Fibroblast of villous mesenchyme (primary cell): ENCODE results near the gene SCFD1. TPM values are rescaled to one million over a fixed set of nuclear protein-coding genes. Genes with fewer than 3 reads are reported as not detected.
"Not testable (repeated sequence)": the region's sequence is repeated elsewhere in the genome, so short reads cannot be mapped to it uniquely, and the experiment has no call there.

Experiments used
- DNase-seq: peaks from one replicate; pipeline ENCODE4 v3.0.0-alpha.2; 2010; ENCODE audit warnings: low read depth
- H3K4me3 ChIP-seq: 2 replicates; pipeline ENCODE4 v1.5.1; 2011; ENCODE audit warnings: low read depth, mild to moderate bottlenecking, low read length
- total RNA-seq: library from RNA; depleted of rRNA; stranded (reverse); fragments of >200 nt; gene quantifications from 2 replicates; pipeline ENCODE4 v1.2.3, GENCODE V29; 2012
- TF ChIP-seq, protein P1 (sequence below): IDR thresholded peaks from 2 replicates; pipeline ENCODE4 v1.5.1; 2012; ENCODE audit warnings: low read depth, mild to moderate bottlenecking, low read length; ENCODE audit not compliant: insufficient read depth

Gene SCFD1
- total RNA-seq, 1 donor = 203 TPM

DNA sequence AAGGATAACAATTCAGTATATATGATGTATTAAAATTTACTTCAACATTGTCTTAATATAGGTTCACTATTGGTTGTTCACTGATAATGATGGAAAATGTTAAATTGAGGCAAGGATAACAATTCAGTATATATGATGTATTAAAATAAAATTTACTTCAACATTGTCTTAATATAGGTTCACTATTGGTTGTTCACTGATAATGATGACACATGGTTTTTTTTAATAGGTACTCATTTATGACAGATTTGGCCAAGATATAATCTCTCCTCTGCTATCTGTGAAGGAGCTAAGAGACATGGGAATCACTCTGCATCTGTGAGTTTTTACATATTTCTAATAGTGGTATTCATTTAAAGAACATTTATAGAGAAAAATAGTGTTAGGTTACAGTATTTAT, 8.1 kb downstream of the SCFD1 start:
- no peak overlapping the region for H3K4me3 ChIP-seq
- no peak for DNase-seq
- TF ChIP-seq, protein P1, sequence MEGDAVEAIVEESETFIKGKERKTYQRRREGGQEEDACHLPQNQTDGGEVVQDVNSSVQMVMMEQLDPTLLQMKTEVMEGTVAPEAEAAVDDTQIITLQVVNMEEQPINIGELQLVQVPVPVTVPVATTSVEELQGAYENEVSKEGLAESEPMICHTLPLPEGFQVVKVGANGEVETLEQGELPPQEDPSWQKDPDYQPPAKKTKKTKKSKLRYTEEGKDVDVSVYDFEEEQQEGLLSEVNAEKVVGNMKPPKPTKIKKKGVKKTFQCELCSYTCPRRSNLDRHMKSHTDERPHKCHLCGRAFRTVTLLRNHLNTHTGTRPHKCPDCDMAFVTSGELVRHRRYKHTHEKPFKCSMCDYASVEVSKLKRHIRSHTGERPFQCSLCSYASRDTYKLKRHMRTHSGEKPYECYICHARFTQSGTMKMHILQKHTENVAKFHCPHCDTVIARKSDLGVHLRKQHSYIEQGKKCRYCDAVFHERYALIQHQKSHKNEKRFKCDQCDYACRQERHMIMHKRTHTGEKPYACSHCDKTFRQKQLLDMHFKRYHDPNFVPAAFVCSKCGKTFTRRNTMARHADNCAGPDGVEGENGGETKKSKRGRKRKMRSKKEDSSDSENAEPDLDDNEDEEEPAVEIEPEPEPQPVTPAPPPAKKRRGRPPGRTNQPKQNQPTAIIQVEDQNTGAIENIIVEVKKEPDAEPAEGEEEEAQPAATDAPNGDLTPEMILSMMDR = no peak

DNA sequence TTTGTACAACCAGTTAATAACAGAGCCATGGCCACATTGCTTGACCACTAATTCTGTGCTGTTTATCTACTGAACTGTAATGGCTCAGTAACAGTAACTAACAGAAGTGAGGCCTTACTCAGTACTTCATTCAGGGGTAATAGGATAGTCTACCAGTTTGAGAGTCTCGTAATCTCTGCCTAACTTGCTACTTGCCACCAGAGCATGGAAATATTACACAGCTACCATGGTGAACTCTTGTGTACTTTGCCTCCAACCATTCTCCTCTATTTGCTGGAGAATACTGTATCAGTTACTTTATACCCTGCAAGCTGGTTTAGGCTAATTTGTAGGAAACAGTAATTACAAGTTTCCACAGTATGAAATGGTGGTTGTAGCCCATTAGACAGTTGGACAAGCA, 10.6 kb downstream of the SCFD1 start:
- TF ChIP-seq, protein P1 = no peak
- no peak overlapping the region for H3K4me3 ChIP-seq
- no peak for DNase-seq

DNA sequence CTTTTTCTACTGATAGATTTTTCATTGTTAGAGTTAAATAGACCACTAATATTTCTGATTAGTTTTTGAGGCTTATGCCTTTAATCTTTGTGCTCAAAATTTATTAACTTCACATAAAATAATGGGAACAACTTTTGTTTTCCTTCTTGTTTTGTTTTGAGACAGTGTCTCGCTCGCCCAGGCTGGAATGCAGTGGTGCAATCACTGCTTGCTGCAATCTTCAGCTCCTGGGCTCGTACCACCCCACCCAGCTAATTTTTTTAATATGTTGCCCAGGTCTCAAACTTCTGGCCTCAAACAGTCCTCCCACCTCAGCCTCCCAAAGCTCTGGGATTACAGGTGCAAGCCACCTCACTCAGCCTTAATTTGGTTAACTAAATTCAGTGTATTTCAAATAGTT, 16.8 kb downstream of the SCFD1 start:
- no peak overlapping the region for H3K4me3 ChIP-seq
- TF ChIP-seq, protein P1 = no peak
- peak; percentile 61 for DNase-seq

- no peak overlapping the region for H3K4me3 ChIP-seq
- no peak for DNase-seq
- TF ChIP-seq, protein P1 = no peak
These were observed 19.1 kb downstream of the SCFD1 start for GRCh38 chr14:30641207-30641606.

GRCh38 chr14:30644462-30644861, 22.3 kb downstream of the SCFD1 start:
- DNase-seq, H3K4me3 ChIP-seq: not testable (repeated sequence)

- TF ChIP-seq, protein P1 = no peak
- DNase-seq = no peak
- no peak overlapping the region for H3K4me3 ChIP-seq
These were observed 23.5 kb downstream of the SCFD1 start for GRCh38 chr14:30645600-30645999.

DNA sequence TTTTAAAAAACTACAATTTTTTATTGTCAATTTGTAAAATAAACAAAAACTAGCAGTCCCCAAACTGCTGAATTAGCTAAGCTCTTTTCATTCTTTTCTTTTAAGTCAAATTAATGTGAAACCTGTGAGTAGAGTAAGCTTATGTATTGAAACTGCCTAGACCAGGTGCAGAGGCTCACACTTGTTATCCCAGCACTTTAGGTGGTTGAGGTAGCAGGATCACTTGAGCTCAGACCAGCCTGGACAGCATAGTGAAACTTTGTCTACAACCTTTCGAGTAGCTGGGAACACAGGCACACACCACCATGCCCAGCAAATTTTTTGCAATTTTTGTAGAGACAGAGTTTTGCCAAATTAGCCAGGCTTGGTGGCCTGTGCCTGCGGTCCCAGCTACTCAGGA, 26.4 kb downstream of the SCFD1 start:
- TF ChIP-seq, protein P1 = no peak
- DNase-seq = no peak
- H3K4me3 ChIP-seq = no peak overlapping the region

GRCh38 chr14:30651937-30652336, 29.8 kb downstream of the SCFD1 start:
- DNase-seq = peak; percentile 49
- H3K4me3 ChIP-seq = no peak overlapping the region
- TF ChIP-seq, protein P1 = no peak
